Rectal smooth muscle tissue (tissue), 1 donor: ENCODE measurements around the gene COA1.
"Not testable (repeated sequence)": the region's sequence is repeated elsewhere in the genome, so short reads cannot be mapped to it uniquely, and the experiment has no call there.

Experiments
- H3K27ac ChIP-seq: one replicate; pipeline ENCODE4 v1.7.0; 2013; ENCODE audit warnings: low read depth, low read length, inconsistent platforms
- H3K27me3 ChIP-seq: one replicate; pipeline ENCODE4 v1.7.0; 2013; ENCODE audit warnings: low read length; ENCODE audit not compliant: control insufficient read depth, insufficient read depth
- H3K36me3 ChIP-seq: one replicate; pipeline ENCODE4 v1.7.0; 2013; ENCODE audit warnings: low read length; ENCODE audit not compliant: control insufficient read depth, insufficient read depth
- H3K4me1 ChIP-seq: one replicate; pipeline ENCODE4 v1.7.0; 2013; ENCODE audit warnings: low read length; ENCODE audit not compliant: control insufficient read depth, insufficient read depth
- H3K4me3 ChIP-seq: one replicate; pipeline ENCODE4 v1.7.0; 2013; ENCODE audit warnings: low read length
- H3K9ac ChIP-seq: one replicate; pipeline ENCODE4 v1.7.0; 2013; ENCODE audit warnings: low read length

Gene COA1

GRCh38 chr7:43621729-43622448, 107.4 kb downstream of the COA1 start:
- H3K4me3 ChIP-seq: no peak overlapping the region
- no peaks in the 10 kb centered on the region for H3K27me3 ChIP-seq
- no peak overlapping the region for H3K9ac ChIP-seq
- no peak overlapping the region for H3K27ac ChIP-seq
- peaks cover 9% of the 10 kb centered on the region for H3K36me3 ChIP-seq
- no peaks in the 10 kb centered on the region for H3K4me1 ChIP-seq

DNA sequence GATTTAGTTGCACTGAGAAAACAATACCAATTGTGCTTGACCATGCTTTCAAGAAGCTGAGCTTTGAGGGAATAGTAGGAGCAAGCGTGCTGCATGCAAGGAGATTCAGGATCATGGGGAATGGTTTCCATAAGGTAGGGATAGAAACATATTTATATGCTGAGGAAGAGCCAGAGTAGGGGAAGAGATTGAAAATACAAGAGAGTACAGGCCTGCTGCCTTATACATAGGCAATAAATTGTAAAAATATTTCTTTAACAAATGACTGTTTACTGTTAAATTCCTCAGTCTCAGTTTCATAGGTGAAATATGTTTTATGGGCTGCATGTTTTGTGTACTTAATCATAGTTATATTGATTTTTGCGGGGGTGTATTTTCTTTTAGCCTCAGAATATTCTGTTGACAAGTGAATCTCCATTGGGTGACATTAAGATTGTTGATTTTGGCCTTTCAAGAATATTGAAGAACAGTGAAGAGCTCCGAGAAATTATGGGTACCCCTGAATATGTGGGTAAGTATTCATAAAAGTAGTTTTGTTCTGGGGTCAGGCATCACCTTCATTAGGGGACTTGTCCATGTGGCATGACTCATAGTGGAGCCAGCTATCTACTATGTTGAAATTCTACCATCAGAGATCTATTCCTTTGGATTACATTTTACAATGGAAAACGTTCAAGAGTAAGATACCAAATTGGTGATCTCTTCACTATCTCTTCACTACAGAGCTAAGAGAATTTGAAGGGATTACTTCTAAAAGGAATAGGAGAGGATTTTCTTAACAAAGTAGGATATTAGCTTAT, 109.9 kb downstream of the COA1 start:
- no peak overlapping the region for H3K9ac ChIP-seq
- H3K4me1 ChIP-seq: no peaks in the 10 kb centered on the region
- H3K4me3 ChIP-seq: no peak overlapping the region
- peaks cover 13% of the 10 kb centered on the region for H3K36me3 ChIP-seq
- no peaks in the 10 kb centered on the region for H3K27me3 ChIP-seq
- H3K27ac ChIP-seq: no peak overlapping the region

GRCh38 chr7:43618073-43618472, 111.2 kb downstream of the COA1 start:
- Histone ChIP-seq H3K27me3 (no peaks in the 10 kb centered on the region), H3K4me1 (peaks cover 3% of the 10 kb centered on the region), H3K27ac (no peak overlapping the region), H3K4me3 (no peak overlapping the region), H3K36me3 (peaks cover 13% of the 10 kb centered on the region), H3K9ac (no peak overlapping the region)

DNA sequence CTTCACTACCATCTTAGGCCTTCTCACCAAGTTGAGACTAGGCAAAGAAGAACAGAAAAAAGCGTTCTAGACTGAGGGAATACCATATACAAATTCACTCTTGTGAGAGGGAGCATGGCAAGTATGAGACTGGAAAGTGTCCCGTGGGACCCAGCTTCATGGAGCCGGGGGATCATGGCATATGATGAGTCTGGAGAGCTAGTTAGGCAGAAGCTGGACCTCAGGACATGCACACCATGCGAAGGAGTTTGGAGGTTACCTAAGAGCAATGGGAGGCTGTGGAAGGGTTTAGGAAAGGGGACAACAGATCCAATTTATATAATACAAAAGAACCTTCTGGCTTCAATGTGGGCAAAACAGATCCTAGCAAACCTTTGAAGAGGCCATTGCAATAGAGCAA, 112.3 kb downstream of the COA1 start:
- Histone ChIP-seq H3K36me3 (peaks cover 13% of the 10 kb centered on the region), H3K27me3 (no peaks in the 10 kb centered on the region), H3K4me1 (peaks cover 11% of the 10 kb centered on the region), H3K9ac (no peak overlapping the region), H3K27ac (no peak overlapping the region), H3K4me3 (no peak overlapping the region)

GRCh38 chr7:43615558-43616145, 113.7 kb downstream of the COA1 start:
- Histone ChIP-seq H3K9ac (no peak overlapping the region), H3K4me3 (no peak overlapping the region), H3K27ac (no peak overlapping the region), H3K4me1 (peaks cover 17% of the 10 kb centered on the region), H3K36me3 (peaks cover 13% of the 10 kb centered on the region), H3K27me3 (no peaks in the 10 kb centered on the region)

DNA sequence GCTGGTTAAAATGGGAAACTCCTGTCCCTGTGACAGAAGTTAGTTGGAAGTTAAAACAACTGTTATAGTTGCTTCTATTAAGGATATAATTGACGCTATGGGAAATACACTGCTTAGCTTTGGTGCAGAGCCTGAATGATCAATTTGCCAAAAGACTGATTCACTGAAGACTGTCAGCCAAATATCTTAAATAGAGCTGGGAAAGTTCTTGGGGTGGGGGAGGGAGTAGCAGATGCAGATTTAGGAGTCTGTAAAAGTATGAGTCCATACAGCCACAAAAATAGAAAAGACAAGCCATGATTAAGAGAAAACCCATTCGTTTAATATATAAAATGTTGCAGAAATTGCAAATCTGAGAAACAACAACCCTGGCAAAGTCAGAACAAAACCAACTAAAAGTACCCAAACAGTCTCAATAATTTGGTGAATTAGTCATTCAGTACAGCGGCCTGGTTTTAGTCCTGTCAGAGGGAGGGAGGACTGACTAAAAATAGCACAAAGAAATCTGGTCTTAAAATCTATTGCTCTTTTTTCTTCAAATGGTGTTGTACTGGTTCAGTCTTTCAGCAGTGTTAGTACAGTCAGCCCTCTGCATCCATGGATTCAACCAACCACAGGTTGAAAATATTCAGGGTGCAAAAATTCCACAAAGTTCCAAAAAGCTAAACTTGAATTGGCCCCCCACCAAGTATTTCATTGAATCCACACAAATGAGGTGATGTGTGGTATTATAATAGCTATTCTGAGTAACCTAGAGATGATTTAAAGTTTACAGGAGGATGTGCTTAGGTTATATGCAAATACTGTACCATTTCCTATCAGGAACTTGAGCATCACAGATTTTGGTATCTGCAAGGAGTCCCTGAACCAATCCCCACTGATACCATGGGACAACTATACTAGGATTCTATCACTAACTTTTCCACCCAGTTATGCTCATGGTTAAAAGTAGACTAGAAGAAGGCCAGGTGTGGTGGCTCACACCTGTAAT, 116.4 kb downstream of the COA1 start:
- no peak overlapping the region for H3K9ac ChIP-seq
- H3K36me3 ChIP-seq: peaks cover 10% of the 10 kb centered on the region
- H3K27me3 ChIP-seq: no peaks in the 10 kb centered on the region
- H3K4me1 ChIP-seq: peaks cover 17% of the 10 kb centered on the region
- H3K27ac ChIP-seq: no peak overlapping the region
- H3K4me3 ChIP-seq: no peak overlapping the region

- H3K27ac ChIP-seq: no peak overlapping the region
- peaks cover 17% of the 10 kb centered on the region for H3K4me1 ChIP-seq
- peaks cover 8% of the 10 kb centered on the region for H3K36me3 ChIP-seq
Measured at GRCh38 chr7:43612128-43612527, 117.2 kb downstream of the COA1 start.

GRCh38 chr7:43609097-43609496, 120.2 kb downstream of the COA1 start:
- Histone ChIP-seq H3K27ac (no peak overlapping the region), H3K36me3 (peaks cover 4% of the 10 kb centered on the region), H3K27me3 (no peaks in the 10 kb centered on the region)

More at GRCh38 chr7:43612128-43612527, 117.2 kb downstream of the COA1 start:
- H3K27me3 ChIP-seq: no peaks in the 10 kb centered on the region
- H3K9ac ChIP-seq: no peak overlapping the region
- H3K4me3 ChIP-seq: no peak overlapping the region

GRCh38 chr7:43604251-43604650, 125.1 kb downstream of the COA1 start:
- Histone ChIP-seq H3K27ac (no peak overlapping the region), H3K27me3 (no peaks in the 10 kb centered on the region), H3K9ac (no peak overlapping the region), H3K4me3 (no peak overlapping the region), H3K4me1 (no peaks in the 10 kb centered on the region), H3K36me3 (peaks cover 2% of the 10 kb centered on the region)

More at GRCh38 chr7:43609097-43609496, 120.2 kb downstream of the COA1 start:
- H3K4me1 ChIP-seq: peaks cover 17% of the 10 kb centered on the region
- H3K4me3 ChIP-seq: no peak overlapping the region
- no peak overlapping the region for H3K9ac ChIP-seq

- Histone ChIP-seq H3K4me1 (no peaks in the 10 kb centered on the region), H3K27ac (no peak overlapping the region), H3K4me3 (no peak overlapping the region), H3K9ac (no peak overlapping the region), H3K36me3 (peaks cover 2% of the 10 kb centered on the region), H3K27me3 (no peaks in the 10 kb centered on the region)
Measured at GRCh38 chr7:43602256-43602655, 127.1 kb downstream of the COA1 start.

DNA sequence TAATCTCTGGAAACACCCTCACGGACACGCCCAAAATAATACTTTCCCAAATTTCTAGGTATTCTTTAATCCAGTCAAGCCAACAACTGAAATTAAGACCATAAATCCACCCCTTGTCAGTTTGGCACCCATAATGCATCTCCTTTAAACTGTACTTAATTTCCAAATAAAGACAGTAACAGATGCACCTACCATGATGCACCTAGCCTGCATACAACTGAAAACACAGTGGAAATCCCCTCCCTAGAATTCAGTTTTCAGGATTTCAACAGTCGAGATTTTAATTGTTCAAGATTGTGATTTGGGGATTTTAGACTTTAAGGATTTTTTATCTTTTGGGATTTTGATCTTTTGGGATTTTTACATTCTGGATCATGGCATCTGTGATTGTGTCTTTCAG, 129.3 kb downstream of the COA1 start:
- H3K36me3 ChIP-seq: peaks cover 2% of the 10 kb centered on the region
- H3K27ac ChIP-seq: no peak overlapping the region

GRCh38 chr7:43596426-43596825, 132.9 kb downstream of the COA1 start:
- H3K27ac ChIP-seq, H3K36me3 ChIP-seq: not testable (repeated sequence)

More for the DNA sequence above, 129.3 kb downstream of the COA1 start:
- H3K4me1 ChIP-seq: no peaks in the 10 kb centered on the region
- no peak overlapping the region for H3K9ac ChIP-seq
- H3K27me3 ChIP-seq: no peaks in the 10 kb centered on the region
- H3K4me3 ChIP-seq: no peak overlapping the region

More at GRCh38 chr7:43596426-43596825, 132.9 kb downstream of the COA1 start:
- H3K4me1 ChIP-seq, H3K27me3 ChIP-seq, H3K4me3 ChIP-seq, H3K9ac ChIP-seq: not testable (repeated sequence)
